OCI-LY7 (cell line): Measurements from ENCODE around the gene GCSAM.

ENCODE experiments used
- CTCF ChIP-seq: fragments of 200-600 bp; sonication (generic); conservative IDR thresholded peaks from 2 replicates; pipeline ENCODE4 v1.5.1; 2014; ENCODE audit warnings: mild to moderate bottlenecking, antibody characterized with exemption, low read length, moderate library complexity, mixed read lengths
- EZH2phosphoT487 ChIP-seq: fragments of 200-600 bp; sonication (generic); IDR thresholded peaks from 2 replicates; pipeline ENCODE4 v1.6.1; 2018; ENCODE audit warnings: low read depth, borderline replicate concordance, mild to moderate bottlenecking, mixed run types, antibody characterized with exemption, low read length, moderate library complexity, mixed read lengths

- TF ChIP-seq CTCF (no peak), EZH2phosphoT487 (no peak)
Observed at GRCh38 chr3:112175646-112176045, 42.6 kb upstream of the GCSAM start.
